ENCODE results near the gene CAPN10.

GRCh38 chr2:240604291-240604938 is 17.9 kb downstream of the CAPN10 start:
- TF ChIP-seq CTCF (optimal IDR thresholded peaks at IDR 0.05 in 1 of 3, IDR thresholded peaks at IDR 0.05 in 1 of 3, conservative IDR thresholded peaks at IDR 0.05 in 1 of 3; ENCODE audit: extremely low read depth in 1 of 3, insufficient read depth in 2 of 3, low read length in 3 of 3): peak in 2 of 3 experiments; percentile 21 to 27
- TF ChIP-seq EZH2 (IDR thresholded peaks at IDR 0.05; ENCODE audit: low read length): no peak

All from keratinocyte (primary cell).